Stimulated activated CD4-positive, alpha-beta T cell treated with anti-CD3 and anti-CD28 coated beads, TNF-alpha, amount 100 ng/mL, for 4 hours (primary cell): ENCODE data around the gene DNAJC22.
"Not testable (repeated sequence)": the region's sequence is repeated elsewhere in the genome, so short reads cannot be mapped to it uniquely, and the experiment has no call there.

Source experiments
- DNase-seq, 3 experiments: peaks; one replicate each; pipeline ENCODE4 v3.0.0-alpha.2; 2020; ENCODE audit warnings: low read depth in 3 of 3

DNAJC22 gene

DNA sequence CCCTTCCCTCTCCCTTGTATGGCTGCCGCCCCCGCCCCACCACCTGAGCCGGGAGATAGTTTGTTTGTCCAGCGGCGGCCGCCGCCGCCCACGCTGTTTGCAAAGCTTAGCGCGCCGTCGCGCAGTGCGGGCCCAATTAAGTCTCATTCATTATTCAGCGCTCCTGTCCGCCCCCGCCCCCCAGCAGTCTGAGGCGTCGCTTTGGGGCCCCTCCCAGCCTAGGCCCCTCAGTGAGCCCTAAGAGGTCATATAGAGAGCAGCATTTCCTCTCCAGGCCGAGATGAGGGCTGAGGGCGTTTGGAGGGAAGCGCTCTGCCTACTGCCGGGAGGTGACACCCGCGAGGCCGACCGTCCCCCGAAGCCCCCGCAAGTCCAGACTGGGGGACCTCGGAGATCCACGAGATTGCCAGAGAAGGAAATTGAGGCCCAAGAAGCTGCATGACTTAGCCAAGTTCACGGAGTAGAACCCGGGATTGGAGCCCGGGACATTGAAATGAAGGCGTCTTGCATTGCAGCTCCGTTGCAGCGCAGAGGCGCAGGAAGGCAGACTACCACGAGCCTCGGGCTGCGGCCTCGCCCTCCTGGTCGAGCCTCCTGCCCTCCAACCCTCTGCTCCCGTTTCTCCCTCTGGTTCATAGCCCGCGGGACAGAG, at the start of gene DNAJC22:
Gene DNAJC22, plus strand, starts transcription at position 230 of the 652 bp plus-strand sequence. CDS start 1,985 bp downstream, outside the sequence.
- peak in 1 of 3 experiments; percentile 21 for DNase-seq

DNA sequence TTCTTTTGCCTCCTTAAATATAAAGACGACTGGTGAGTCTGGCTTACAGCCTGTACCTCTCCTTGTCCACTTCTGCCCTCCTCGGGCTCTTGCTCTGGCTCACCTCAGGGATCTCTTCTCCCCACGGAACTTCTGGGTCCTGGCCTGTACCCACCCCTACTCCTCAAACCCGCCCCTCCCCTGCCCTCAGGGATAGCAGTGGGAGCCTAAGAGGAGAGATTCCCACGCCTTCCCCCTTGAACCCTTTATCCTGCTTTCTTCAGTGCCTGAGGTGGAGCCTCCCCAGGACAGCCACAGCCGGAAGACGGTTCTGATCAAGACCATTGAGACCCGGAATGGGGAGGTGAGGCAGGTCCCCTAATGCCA, 49.0 kb upstream of the DNAJC22 start:
- DNase-seq: no peak

DNA sequence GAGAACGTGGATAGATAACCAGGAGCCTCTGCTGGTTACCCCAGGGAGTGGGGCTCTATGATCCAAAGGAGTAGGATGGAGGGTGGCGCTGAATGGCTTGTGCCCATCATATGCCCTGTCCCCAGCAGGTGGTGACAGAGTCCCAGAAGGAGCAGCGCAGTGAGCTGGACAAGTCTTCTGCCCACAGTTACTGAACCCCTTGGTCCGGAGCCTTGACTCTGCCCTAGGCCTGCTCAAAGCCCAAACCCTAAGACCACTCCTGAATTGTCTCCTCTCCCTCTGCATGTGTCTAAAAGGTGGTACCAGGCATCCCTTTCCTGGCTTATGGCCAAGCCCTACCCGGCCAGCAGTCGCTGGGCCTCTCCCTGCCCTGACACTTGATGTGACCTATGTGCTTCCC, 48.5 kb upstream of the DNAJC22 start:
- DNase-seq: no peak

DNA sequence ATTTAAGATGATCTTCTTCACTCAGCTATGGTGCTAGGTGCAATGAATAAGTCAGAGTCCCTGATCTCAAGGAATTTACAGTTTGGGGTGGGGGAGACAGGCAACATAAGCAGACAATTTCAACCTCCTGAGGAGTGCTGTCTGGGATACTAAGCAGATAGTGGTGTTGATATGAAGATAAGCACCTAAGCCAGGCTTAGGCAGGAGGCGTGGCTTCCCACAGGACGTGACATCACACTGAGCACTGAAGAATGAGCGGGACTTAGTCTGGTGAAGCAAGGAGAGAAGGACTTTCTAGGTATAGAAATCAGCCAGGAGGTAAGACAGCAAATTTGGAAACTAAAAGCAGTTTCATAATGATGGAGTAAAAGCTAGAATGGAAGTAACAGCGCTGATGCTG, 44.9 kb upstream of the DNAJC22 start:
- no peak for DNase-seq

DNA sequence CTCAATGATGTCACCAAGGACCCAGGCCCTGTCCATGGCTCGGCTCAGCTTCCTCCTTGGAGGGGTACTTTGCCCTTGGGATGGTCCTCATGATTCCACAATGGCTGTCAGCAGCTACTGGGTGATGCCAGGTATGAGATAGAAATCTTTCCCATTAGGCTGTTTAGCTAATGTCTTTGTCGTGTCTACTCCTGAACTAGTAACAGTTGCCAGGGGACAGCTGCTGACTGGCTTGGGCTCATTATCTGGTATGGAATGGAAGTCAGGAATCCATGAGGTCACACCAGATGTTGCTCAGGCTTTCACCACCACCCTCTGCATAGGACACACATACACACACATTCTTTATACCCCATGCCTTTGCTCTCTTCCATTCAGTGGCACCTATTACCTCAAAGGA, 42.5 kb upstream of the DNAJC22 start:
- DNase-seq: no peak

DNA sequence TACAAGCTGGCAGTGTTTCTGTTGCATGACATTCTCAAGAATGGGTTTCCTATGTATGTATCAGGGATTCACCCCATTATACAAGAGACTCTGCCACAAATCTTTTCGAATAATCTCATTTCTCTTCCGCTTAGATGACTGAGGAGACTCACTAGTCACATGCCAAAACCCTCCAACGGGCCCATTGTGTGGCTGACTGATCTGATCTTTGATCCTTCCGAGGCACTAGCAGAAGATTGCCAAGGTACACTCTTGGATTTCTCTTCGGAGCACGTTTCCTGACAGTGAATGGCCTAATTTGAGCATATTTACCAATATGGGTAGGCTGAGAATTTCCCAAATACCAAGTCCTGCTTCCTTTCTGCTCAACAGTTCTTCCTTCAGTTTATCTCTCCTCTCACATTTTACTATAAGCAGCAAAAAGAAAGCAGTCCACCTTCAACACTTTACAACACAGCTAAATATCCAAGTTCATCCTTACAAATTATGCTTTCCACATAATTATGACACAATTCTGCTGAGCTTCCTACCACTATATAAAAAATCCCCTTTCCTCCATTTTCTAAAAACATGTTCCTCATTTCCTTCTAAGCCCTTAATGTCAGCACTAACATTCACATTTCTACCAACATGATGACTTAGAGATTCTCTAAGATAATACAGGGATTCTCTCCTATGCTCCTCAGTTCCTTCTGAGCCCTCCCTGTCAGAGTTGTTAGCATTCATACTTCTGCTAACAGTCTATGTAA, 40.8 kb upstream of the DNAJC22 start:
- no peak for DNase-seq

DNA sequence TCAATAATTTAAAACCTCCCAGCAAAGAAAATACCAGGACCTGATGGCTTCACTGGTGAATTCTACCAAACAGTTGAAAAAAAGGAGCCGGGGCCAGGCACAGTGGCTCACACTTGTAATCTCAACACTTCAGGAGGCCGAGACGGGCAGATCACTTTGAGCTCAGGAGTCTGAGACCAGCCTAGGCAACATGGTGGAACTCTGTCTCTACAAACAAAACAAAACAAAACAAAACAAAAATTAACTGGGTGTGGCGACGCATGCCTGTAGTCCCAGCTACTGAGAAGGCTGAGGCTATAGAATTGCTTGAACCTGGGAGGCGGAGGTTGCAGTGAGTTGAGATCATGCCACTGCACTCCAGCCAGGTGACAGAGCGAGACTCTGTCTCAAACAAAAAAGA, 37.3 kb upstream of the DNAJC22 start:
- no peak for DNase-seq

DNA sequence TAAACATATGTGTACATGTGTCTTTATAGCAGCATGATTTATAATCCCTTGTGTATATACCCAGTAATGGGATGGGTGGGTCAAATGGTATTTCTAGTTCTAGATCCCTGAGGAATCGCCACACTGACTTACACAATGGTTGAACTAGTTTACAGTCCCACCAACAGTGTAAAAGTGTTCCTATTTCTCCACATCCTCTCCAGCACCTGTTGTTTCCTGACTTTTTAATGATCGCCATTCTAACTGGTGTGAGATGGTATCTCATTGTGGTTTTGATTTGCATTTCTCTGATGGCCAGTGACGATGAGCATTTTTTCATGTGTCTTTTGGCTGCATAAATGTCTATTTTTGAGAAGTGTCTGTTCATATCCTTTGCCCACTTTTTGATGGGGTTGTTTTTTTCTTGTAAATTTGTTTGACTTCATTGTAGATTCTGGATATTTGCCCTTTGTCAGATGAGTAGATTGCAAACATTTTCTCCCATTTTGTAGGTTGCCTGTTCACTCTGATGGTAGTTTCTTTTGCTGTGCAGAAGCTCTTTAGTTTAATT, 36.2 kb upstream of the DNAJC22 start:
- not testable (repeated sequence) for DNase-seq

DNA sequence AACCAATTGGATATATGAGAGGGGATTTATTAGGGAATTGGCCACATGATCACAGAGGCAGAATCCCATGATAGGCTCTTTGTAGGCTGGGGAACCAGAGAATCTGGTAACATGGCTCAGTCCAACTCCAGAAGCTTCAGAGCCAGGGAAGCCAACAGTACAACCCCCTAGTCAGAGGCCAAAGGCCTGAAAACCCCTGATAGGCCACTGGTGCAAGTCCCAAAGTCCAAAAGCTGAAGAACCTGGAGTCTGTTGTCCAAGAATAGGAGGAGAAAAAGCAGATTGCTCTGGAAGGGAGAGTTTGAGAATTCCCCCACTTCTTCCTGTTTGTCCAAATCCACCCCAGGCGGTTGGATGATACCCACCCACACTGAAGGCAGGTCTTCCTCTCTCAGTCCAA, 31.9 kb upstream of the DNAJC22 start:
- DNase-seq: no peak

DNA sequence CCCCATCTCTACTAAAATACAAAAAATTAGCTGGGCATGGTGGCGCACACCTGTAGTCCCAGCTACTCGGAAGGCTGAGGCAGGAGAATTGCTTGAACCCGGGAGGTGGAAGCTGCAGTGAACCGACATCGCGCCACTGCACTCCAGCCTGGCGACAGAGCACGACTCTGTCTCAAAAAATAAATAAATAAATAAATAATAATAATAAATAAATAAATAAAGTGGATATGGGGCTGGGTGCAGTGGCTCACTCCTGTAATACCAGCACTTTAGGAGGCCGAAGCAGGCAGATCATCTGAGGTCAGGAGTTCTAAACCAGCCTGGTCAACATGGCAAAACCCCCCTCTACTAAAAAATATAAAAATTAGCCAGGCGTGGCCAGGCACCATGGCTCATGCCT, 29.6 kb upstream of the DNAJC22 start:
- not testable (repeated sequence) for DNase-seq

DNA sequence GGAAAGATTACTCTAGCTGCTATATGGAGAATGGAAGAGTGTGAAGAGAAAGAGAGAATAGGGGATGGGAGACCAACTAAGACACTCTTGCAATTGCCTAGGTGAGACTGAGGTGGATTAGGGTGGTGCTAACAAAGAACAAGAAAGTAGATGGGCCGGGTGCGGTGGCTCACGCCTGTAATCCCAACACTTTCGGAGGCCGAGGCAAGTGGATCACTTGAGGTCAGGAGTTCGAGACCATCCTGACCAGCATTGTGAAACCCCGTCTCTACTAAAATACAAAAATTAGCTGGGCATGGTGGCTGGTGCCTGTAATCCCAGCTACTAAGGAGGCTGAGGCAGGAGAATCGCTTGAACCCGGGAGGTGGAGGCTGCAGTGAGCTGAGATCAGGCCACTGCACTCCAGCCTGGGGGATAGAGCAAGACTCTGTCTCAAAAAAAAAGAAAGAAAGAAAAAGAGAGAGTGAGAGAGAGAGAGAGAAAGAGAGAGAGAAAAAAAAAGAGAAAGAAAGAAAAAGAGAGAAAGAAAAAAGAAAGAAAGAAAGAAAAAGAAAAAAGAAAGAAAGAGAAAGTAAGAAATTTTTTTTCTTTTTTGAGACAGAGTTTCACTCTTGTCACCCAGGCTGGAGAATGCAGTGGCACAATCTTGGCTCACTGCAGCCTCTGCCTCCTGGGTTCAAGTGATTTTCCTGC, 26.1 kb upstream of the DNAJC22 start:
- not testable (repeated sequence) for DNase-seq

DNA sequence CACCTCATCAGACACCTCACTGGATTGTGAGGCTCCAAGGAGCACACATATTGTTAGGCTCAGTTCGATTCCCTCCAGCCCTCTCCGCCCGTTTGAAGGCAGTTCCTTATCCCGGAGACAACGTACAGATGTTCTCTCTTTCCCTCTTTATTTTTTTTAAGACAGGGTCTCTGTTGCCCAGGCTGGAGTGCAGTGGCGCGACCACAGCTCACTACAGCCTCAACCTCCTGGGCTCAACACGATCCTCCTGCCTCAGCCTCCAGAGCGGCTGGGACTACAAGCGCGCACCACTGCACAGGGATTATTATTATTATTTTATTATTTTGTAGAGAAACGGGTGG, 24.4 kb upstream of the DNAJC22 start:
- DNase-seq: no peak

DNA sequence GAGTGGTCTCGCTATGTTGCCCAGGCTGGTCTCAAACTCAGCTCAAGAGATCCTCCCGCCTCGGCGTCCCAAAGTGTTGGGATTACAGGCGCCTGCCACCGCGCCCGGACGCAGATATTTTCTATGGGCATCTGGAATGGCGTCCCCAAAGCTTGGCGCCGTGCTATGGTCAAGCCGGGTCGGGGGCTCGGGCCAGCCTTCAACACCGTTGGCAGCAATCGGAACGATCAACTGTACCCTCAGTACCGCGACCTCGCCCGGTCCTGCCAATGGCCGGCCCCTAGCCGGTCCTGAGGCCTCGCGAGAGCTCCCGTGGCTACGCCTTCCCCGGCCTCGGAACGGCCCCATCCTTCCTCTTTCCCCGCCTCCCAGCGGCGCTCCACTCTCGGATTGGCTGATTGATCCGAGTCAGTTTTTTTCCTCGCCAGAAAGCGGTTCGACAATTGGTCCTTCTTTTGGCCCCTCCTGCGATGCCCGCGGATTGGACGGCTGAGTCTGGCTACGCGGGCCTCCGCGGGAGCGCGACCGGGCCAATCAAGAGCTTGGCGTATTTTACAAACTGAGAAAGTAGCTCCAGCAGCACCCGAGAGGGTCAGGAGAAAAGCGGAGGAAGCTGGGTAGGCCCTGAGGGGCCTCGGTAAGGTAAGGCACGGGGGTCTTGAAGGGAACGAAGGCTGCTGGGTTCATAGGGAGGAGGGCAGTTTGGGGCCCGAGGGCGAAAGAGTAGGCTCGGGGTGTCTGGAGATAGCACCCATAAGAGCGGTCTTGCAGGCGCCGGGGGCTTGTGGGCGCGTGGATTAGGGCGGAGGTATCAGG, 23.8 kb upstream of the DNAJC22 start, which contains the start of gene TROAP:
Gene TROAP, plus strand, starts transcription at position 548 of the 816 bp plus-strand sequence. CDS start 354 bp downstream, outside the sequence.
- DNase-seq: peak; percentile 86 to 95 (median 94)

DNA sequence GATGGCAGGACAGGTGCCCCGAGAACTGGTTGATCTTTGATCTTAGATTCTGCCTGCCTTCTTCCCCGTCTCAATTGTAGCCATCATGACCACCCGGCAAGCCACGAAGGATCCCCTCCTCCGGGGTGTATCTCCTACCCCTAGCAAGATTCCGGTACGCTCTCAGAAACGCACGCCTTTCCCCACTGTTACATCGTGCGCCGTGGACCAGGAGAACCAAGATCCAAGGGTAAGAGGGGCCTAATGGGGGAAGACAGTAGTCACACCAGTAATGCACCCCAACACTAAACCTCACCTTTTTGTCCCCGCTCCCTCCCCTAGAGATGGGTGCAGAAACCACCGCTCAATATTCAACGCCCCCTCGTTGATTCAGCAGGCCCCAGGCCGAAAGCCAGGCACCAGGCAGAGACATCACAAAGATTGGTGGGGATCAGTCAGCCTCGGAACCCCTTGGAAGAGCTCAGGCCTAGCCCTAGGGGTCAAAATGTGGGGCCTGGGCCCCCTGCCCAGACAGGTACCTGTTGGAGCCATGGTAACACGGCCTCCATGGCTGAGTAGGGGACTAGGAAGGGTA, 23.1 kb upstream of the DNAJC22 start:
- no peak for DNase-seq

DNA sequence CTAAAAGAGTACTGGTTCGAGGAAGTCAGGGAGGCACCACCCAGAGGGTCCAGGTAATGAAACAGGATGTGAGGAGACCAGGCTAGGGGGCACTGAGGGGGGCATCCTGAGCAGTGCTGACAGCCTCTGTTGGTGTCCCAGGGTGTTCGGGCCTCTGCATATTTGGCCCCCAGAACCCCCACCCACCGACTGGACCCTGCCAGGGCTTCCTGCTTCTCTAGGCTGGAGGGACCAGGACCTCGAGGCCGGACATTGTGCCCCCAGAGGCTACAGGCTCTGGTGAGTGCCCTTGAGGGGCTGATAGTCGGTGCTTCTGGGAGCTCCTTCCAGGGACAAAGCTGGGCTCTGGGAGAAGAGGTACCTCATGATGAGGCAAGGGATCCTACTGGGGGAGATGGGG, 21.1 kb upstream of the DNAJC22 start:
- DNase-seq: no peak

DNA sequence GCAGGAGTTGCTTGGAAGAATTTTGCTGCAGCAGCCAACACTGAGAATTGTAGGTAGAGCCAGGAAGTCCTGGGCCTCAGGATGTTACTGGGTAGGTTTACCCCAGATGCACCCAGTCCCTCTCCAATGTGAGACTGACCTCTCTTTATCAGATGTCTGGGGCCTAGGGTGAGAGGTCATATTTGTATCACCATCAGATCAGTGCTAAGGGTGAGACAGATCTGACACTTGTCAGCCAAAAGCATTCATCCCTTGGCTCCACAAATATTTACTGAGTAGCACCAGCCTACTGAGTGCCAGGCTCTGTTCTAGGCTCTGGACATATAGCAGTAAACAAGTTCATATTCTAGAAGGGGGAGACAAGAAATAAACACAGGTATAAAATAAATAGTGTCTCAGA, 19.3 kb upstream of the DNAJC22 start:
- DNase-seq: no peak

DNA sequence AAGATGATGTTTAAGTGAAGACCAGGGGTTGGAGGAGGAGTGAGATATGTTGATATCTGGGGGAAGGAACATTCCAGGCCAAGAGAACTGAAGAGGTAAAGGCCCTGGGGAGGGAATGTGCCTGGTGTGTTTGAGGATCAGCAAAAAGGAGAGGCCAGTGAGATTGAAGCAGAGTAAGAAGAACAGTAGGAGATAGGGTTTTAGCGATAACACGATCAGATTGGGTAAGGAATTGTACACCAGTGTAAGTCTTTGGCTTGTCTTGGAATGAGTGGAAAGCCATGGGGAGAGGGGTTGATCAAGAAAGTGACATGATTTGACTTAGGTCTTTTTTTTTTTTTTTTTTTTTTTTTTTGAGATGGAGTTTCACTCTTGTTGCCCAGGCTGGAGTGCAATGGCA, 18.8 kb upstream of the DNAJC22 start:
- DNase-seq: no peak

DNA sequence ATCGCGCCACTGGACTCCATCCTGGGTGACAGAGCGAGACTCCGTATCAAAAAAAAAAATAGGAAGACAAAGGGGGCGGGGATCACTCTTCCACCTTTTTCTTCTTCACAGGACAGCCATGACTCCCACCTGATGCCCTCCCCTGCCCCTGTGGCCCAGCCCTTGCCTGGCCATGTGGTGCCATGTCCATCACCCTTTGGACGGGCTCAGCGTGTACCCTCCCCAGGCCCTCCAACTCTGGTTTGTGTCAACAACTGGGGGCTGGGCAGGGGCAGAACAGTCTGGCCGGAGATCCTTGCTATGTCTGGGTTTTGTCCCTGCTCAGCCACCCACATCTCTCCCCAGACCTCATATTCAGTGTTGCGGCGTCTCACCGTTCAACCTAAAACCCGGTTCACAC, 17.9 kb upstream of the DNAJC22 start:
- DNase-seq: no peak

DNA sequence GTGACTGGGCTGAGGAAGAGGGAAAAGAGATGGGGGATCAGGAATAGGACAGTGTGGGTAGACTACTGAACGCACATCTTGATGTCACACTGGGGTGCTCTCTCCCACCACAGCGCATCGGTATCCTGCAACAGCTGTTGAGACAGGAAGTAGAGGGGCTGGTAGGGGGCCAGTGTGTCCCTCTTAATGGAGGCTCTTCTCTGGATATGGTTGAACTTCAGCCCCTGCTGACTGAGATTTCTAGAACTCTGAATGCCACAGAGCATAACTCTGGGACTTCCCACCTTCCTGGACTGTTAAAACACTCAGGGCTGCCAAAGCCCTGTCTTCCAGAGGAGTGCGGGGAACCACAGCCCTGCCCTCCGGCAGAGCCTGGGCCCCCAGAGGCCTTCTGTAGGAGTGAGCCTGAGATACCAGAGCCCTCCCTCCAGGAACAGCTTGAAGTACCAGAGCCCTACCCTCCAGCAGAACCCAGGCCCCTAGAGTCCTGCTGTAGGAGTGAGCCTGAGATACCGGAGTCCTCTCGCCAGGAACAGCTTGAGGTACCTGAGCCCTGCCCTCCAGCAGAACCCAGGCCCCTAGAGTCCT, 16.6 kb upstream of the DNAJC22 start:
- DNase-seq: no peak

DNA sequence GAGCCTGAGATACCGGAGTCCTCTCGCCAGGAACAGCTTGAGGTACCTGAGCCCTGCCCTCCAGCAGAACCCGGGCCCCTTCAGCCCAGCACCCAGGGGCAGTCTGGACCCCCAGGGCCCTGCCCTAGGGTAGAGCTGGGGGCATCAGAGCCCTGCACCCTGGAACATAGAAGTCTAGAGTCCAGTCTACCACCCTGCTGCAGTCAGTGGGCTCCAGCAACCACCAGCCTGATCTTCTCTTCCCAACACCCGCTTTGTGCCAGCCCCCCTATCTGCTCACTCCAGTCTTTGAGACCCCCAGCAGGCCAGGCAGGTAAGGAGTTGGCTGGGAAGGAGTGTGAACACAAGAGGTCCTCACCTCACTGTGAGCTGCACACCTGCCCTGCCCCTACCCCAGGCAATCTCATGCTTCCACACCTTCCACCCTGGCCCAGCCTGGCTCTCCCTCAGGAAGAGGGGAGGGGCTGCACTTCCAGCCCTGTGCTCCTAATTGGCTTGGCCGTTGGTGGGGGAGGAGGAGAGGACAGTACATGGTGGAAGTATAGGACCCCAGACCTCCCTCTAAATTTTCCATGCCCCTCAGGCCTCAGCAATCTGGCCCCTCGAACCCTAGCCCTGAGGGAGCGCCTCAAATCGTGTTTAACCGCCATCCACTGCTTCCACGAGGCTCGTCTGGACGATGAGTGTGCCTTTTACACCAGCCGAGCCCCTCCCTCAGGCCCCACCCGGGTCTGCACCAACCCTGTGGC, 15.9 kb upstream of the DNAJC22 start:
- DNase-seq: no peak
